Upper lobe of left lung (tissue), 6 donors: ENCODE results near the gene EDDM3A. TPM values are rescaled to one million over a fixed set of nuclear protein-coding genes. Genes with fewer than 3 reads are reported as not detected.

Experiments used
- ATAC-seq, 2 donors: fragments of 200-7000 bp; cut with Tn5 transposase; one replicate each; pipeline ENCODE4 v1.9.1; 2022; ENCODE audit warnings: mild to moderate bottlenecking in 2 of 2, moderate library complexity in 2 of 2; ENCODE audit not compliant: low FRiP score in 2 of 2
- DNase-seq, 2 donors: peaks; one replicate each; pipeline ENCODE4 v3.0.0-alpha.2; 2019 to 2020
- H3K27ac ChIP-seq, 4 donors: fragments of 200-600 bp; sonication (generic); one replicate each; pipeline ENCODE4 v1.5.1; 2016 to 2019
- H3K27me3 ChIP-seq, 4 donors: fragments of 200-600 bp; sonication (generic); one replicate each; pipeline ENCODE4 v1.5.1; 2017 to 2019
- H3K36me3 ChIP-seq, 4 donors: fragments of 200-600 bp; sonication (generic); one replicate each; pipeline ENCODE4 v1.5.1; 2016 to 2019
- H3K4me1 ChIP-seq, 4 donors: fragments of 200-600 bp; sonication (generic); one replicate each; pipeline ENCODE4 v1.5.1; 2018 to 2019
- H3K4me3 ChIP-seq, 4 donors: fragments of 200-600 bp; sonication (generic); one replicate each; pipeline ENCODE4 v1.5.1; 2017 to 2019; ENCODE audit warnings: mild to moderate bottlenecking in 2 of 4, moderate library complexity in 1 of 4
- H3K9me3 ChIP-seq, 4 donors: fragments of 200-600 bp; sonication (generic); one replicate each; pipeline ENCODE4 v1.5.1; 2018 to 2019
- EP300 ChIP-seq, 4 donors: sonication (generic); formaldehyde crosslinking; IDR thresholded peaks; one replicate each; pipeline ENCODE4 v1.5.1; 2017; ENCODE audit warnings: antibody characterized with exemption in 4 of 4, control low read depth in 2 of 4
- POLR2A ChIP-seq, 4 donors: fragments of 450-650 bp; IDR thresholded peaks; one replicate each; pipeline ENCODE4 v1.5.1; 2016 to 2017; ENCODE audit warnings: antibody characterized with exemption in 4 of 4, mild to moderate bottlenecking in 2 of 4
- POLR2AphosphoS5 ChIP-seq, 2 donors: sonication (generic); formaldehyde crosslinking; IDR thresholded peaks; one replicate each; pipeline ENCODE4 v1.5.1; 2017; ENCODE audit warnings: antibody characterized with exemption in 2 of 2
- WGBS, 2 donors: methylation state at CpG; one replicate each; pipeline ENCODE4 v1.1.5; 2017 to 2018; 5-methylcytosine and 5-hydroxymethylcytosine counted together
- total RNA-seq, 6 donors: library from RNA; depleted of rRNA in 4 of 6; stranded (reverse); fragments of >200 nt in 4 of 6; gene quantifications; one replicate each; pipeline versions ENCODE4 v1.1.0 to v1.2.1, GENCODE V29; 2016 to 2021
- TF ChIP-seq, protein P1 (sequence below), 6 experiments: fragments of 450-650 bp in 4 of 6; fragments of 200-600 bp in 2 of 6; sonication (generic) in 2 of 6; IDR thresholded peaks; one replicate each; pipeline ENCODE4 v1.5.1; 2016 to 2019; ENCODE audit warnings: antibody characterized with exemption in 6 of 6
- donor health status: DM: no; HTN: no; CAD: no; lungs with moderate emphysema.
- donor health status: DM: no; HTN: yes; CAD: no; lungs with severe emphysema.

EDDM3A gene
- total RNA-seq, 6 donors from 2014 or later: not detected

- no peaks in the 10 kb centered on the region for H3K9me3 ChIP-seq
- peak overlapping the region; percentile 60 to 70 (median 67) for H3K27ac ChIP-seq
- ATAC-seq (no peak), DNase-seq (peak; percentile 28 to 57)
- TF ChIP-seq POLR2AphosphoS5 (IDR thresholded peaks at IDR 0.05) (no peak), POLR2A (IDR thresholded peaks at IDR 0.05) (peak in 1 of 4 donors; percentile 9), EP300 (IDR thresholded peaks at IDR 0.05) (no peak)
- TF ChIP-seq, protein P1, sequence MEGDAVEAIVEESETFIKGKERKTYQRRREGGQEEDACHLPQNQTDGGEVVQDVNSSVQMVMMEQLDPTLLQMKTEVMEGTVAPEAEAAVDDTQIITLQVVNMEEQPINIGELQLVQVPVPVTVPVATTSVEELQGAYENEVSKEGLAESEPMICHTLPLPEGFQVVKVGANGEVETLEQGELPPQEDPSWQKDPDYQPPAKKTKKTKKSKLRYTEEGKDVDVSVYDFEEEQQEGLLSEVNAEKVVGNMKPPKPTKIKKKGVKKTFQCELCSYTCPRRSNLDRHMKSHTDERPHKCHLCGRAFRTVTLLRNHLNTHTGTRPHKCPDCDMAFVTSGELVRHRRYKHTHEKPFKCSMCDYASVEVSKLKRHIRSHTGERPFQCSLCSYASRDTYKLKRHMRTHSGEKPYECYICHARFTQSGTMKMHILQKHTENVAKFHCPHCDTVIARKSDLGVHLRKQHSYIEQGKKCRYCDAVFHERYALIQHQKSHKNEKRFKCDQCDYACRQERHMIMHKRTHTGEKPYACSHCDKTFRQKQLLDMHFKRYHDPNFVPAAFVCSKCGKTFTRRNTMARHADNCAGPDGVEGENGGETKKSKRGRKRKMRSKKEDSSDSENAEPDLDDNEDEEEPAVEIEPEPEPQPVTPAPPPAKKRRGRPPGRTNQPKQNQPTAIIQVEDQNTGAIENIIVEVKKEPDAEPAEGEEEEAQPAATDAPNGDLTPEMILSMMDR (IDR thresholded peaks at IDR 0.05): no peak
- H3K4me3 ChIP-seq: no peak overlapping the region
- H3K27me3 ChIP-seq: no peaks in the 10 kb centered on the region
- H3K36me3 ChIP-seq: no peaks in the 10 kb centered on the region
- H3K4me1 ChIP-seq: peaks cover 9 to 37% (median 35%) of the 10 kb centered on the region in 4 donors
- 81 to 90% methylated on average over 12 to 13 of the region's 13 CpGs for WGBS, 2 donors
Observed at GRCh38 chr14:20790464-20791116, 44.9 kb downstream of the EDDM3A start.

DNA sequence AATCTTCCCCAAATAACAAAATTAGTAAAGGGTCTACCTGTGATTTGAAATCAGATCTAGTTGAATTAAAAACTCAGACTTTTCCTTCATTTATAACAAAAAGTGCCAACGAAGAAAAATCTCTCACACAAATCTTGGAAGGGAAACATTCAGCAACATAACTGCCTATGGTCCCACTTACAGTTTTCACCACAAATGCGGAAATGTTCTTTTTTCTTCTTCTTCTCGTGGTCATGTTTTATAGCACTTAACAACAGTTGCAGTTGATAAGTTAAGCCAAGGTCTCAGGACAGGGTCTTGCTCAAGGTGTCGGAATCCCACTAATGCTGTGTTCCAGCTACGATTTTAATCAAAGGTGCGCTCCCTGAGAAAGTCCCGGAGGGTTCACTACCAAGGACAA lies 45.5 kb downstream of the EDDM3A start:
- WGBS, 2 donors: 45 to 51% methylated on average over 7 of the region's 7 CpGs
- H3K4me1 ChIP-seq: peaks cover 9 to 37% (median 35%) of the 10 kb centered on the region in 4 donors
- no peak overlapping the region for H3K4me3 ChIP-seq
- no peak for TF ChIP-seq EP300 (IDR thresholded peaks at IDR 0.05)
- TF ChIP-seq POLR2A (IDR thresholded peaks at IDR 0.05): no peak
- TF ChIP-seq, protein P1 (IDR thresholded peaks at IDR 0.05): no peak
- TF ChIP-seq POLR2AphosphoS5 (IDR thresholded peaks at IDR 0.05): no peak
- H3K9me3 ChIP-seq: no peaks in the 10 kb centered on the region
- peak overlapping the region; percentile 21 to 70 (median 67) for H3K27ac ChIP-seq
- no peaks in the 10 kb centered on the region for H3K27me3 ChIP-seq
- no peaks in the 10 kb centered on the region for H3K36me3 ChIP-seq
- DNase-seq (no peak), ATAC-seq (no peak)

DNA sequence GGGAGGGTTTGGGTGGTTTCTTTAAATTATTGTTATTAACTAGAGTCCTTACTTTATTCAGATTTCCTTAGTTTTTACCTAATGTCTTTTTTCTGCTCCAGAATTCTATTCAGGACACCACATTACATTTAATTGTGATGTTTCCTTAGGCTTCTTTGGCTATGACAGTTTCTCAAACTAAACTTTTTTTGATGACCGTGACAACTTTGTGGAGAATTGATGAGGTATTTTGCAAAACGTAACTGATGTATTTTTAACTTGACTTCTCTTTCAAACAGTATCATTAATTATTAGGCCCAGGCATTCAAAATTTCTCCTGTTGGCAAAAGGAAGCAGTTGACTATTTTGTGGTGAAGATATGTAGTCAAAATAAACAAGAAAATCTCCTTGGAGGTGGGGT lies 45.9 kb downstream of the EDDM3A start:
- Histone ChIP-seq H3K27me3 (no peaks in the 10 kb centered on the region), H3K4me3 (no peak overlapping the region), H3K9me3 (no peaks in the 10 kb centered on the region), H3K4me1 (peaks cover 9 to 37% (median 35%) of the 10 kb centered on the region in 4 donors), H3K27ac (peak overlapping the region in 3 of 4 donors; percentile 21 to 67 (median 67)), H3K36me3 (no peaks in the 10 kb centered on the region)
- ATAC-seq (no peak), DNase-seq (no peak)
- WGBS, 2 donors: 43 to 47% methylated on average over 2 of the region's 2 CpGs
- TF ChIP-seq POLR2A (IDR thresholded peaks at IDR 0.05) (no peak), EP300 (IDR thresholded peaks at IDR 0.05) (no peak), POLR2AphosphoS5 (IDR thresholded peaks at IDR 0.05) (no peak)
- TF ChIP-seq, protein P1 (IDR thresholded peaks at IDR 0.05): no peak

DNA sequence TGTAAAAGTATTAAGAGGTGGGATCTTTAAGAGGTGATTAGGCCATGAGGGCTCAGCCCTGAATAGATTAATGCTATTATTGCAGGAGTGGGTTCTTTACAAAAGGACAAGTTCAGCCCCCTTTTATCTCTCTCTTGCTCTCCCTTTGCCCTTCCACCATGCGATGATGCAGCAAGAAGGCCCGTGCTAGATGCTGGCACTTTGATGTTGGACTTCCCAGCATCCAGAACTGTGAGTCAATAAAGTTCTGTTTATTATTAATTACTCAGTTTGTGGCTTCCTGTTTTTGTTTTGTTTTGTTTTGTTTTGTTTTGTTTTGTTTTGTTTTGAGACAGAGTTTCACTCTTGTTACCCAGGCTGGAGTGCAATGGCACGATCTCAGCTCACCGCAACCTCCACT lies 46.9 kb downstream of the EDDM3A start:
- H3K27ac ChIP-seq: peak overlapping the region in 1 of 4 donors; percentile 2
- ATAC-seq (no peak), DNase-seq (no peak)
- TF ChIP-seq POLR2AphosphoS5 (IDR thresholded peaks at IDR 0.05) (no peak), EP300 (IDR thresholded peaks at IDR 0.05) (no peak), POLR2A (IDR thresholded peaks at IDR 0.05) (no peak)
- TF ChIP-seq, protein P1 (IDR thresholded peaks at IDR 0.05): no peak
- no peaks in the 10 kb centered on the region for H3K9me3 ChIP-seq
- 76 to 88% methylated on average over 4 of the region's 4 CpGs for WGBS, 2 donors
- H3K4me1 ChIP-seq: peaks cover 13 to 37% (median 35%) of the 10 kb centered on the region in 4 donors
- no peak overlapping the region for H3K4me3 ChIP-seq
- no peaks in the 10 kb centered on the region for H3K27me3 ChIP-seq
- no peaks in the 10 kb centered on the region for H3K36me3 ChIP-seq
